Bronchial epithelial cell (primary cell): ENCODE measurements around the gene SEMA3G. TPM values are rescaled to one million over a fixed set of nuclear protein-coding genes. Genes with fewer than 3 reads are reported as not detected.

Experiments used
- DNase-seq: peaks from one replicate; pipeline ENCODE4 v3.0.0-alpha.2; 2010; ENCODE audit warnings: low read depth
- FAIRE-seq: peaks from 2 replicates; lab custom pipeline; 2011; peaks lifted over from hg19 to GRCh38; lab: Jason Lieb, UNC
- H3K27me3 ChIP-seq: 2 replicates; pipeline ENCODE4 v1.5.1; 2011; ENCODE audit warnings: low read length; ENCODE audit not compliant: control insufficient read depth, insufficient read depth
- H3K36me3 ChIP-seq: 2 replicates; pipeline ENCODE4 v1.5.1; 2011; ENCODE audit warnings: low read length; ENCODE audit not compliant: control insufficient read depth, insufficient read depth
- H3K4me3 ChIP-seq: 2 replicates; pipeline ENCODE4 v1.5.1; 2011; ENCODE audit warnings: mild to moderate bottlenecking, low read depth, low read length, control low read depth
- CTCF ChIP-seq: IDR thresholded peaks from 2 replicates; pipeline ENCODE4 v1.5.1; 2011; ENCODE audit warnings: mild to moderate bottlenecking, moderate library complexity, low read length, control low read depth, inconsistent platforms; ENCODE audit not compliant: insufficient read depth, severe bottlenecking
- total RNA-seq: library from RNA; depleted of rRNA; stranded (reverse); fragments of >200 nt; gene quantifications from 2 replicates; pipeline ENCODE4 v1.2.1, GENCODE V29; 2014

Gene SEMA3G
- total RNA-seq, 1 donor from 2014 or later, result under 0.01 TPM

- DNase-seq (no peak), FAIRE-seq (no peak)
- Histone ChIP-seq H3K27me3 (no peaks in the 10 kb centered on the region), H3K4me3 (no peak overlapping the region), H3K36me3 (peaks cover 40% of the 10 kb centered on the region)
- TF ChIP-seq CTCF, result no peak
These were observed 35.1 kb upstream of the SEMA3G start for GRCh38 chr3:52479877-52480575.

GRCh38 chr3:52479037-52479876, 34.4 kb upstream of the SEMA3G start:
- no peak for TF ChIP-seq CTCF
- DNase-seq (no peak), FAIRE-seq (peak; percentile 32)
- Histone ChIP-seq H3K4me3 (no peak overlapping the region), H3K36me3 (peaks cover 40% of the 10 kb centered on the region), H3K27me3 (no peaks in the 10 kb centered on the region)

GRCh38 chr3:52477796-52478095, 32.8 kb upstream of the SEMA3G start:
- no peak for DNase-seq
- no peak for TF ChIP-seq CTCF
- Histone ChIP-seq H3K27me3 (no peaks in the 10 kb centered on the region), H3K4me3 (no peak overlapping the region), H3K36me3 (peaks cover 51% of the 10 kb centered on the region)
- FAIRE-seq, result no peak

DNA sequence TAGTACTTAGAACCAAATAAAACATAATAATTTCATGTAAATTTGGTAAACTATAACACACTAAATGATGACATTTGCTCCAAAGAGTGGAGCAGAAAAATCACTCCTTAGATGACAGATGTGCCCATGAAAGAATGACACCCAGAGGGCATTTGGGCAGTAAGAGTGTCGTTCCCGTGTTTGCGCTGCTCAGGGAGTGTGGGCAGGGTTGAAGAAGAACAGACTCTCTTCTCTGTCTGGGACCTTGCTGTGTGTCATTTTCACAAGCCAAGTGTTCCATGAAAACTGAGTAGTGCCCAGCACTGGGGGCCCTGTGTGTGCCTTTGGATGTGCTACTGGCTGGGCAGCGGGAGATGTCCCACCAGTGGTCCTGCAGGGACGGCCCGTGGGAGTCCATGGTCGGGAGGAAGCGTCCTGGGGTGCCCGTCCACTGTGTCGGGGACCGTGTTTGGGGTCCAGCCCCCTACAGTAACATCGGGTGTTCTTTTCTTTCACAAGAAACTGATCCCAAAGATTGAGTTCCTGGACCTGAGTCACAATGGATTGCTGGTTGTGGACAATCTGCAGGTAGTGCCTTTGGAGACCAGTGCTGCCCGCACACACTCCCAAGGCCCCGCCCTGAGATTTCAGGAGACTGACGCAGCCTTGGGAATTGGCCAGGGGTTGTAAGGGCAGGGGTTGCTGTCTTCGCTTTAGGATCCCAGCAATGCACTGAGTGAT, 32.3 kb upstream of the SEMA3G start:
- H3K27me3 ChIP-seq, result no peaks in the 10 kb centered on the region
- no peak for TF ChIP-seq CTCF
- H3K4me3 ChIP-seq, result no peak overlapping the region
- DNase-seq (no peak), FAIRE-seq (no peak)
- H3K36me3 ChIP-seq, result peaks cover 54% of the 10 kb centered on the region

GRCh38 chr3:52473026-52473425, 28.1 kb upstream of the SEMA3G start:
- FAIRE-seq, result no peak
- TF ChIP-seq CTCF, result no peak
- no peak for DNase-seq
- Histone ChIP-seq H3K36me3 (peaks cover 43% of the 10 kb centered on the region), H3K27me3 (no peaks in the 10 kb centered on the region), H3K4me3 (no peak overlapping the region)
